Measurements from ENCODE around the gene ECHS1.

DNA sequence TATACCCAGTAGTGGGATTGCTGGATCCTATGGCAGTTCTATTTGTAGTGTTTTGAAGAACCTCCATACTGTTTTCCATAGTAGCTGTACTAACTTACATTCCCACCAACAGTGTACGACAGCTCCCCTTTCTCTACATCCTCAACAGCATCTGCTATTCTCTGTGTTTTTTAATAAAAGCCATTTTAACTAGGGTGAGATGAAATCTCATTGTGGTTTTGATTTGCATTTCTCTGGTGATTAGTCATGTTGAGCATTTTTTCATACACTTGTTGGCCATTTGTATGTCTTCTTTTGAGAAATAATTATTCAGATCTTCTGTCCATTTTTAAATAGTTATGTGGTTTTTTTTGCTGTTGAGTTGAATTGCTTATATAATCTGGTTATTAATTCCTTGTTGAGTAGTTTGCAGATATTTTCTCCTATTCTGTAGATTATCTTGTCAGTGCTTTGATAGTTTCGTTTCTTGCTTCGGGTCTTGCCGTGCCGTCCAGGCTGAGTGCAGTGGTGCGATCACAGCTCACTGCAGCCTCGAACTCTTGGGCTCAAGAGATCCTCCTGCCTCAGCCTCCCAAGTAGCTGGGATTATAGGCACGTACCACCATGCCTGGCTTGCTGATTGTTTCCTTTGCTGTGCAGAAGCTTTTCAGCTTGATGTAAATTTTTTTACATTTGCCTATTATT is 32.8 kb upstream of the ECHS1 start:
- TF ChIP-seq, protein P1, sequence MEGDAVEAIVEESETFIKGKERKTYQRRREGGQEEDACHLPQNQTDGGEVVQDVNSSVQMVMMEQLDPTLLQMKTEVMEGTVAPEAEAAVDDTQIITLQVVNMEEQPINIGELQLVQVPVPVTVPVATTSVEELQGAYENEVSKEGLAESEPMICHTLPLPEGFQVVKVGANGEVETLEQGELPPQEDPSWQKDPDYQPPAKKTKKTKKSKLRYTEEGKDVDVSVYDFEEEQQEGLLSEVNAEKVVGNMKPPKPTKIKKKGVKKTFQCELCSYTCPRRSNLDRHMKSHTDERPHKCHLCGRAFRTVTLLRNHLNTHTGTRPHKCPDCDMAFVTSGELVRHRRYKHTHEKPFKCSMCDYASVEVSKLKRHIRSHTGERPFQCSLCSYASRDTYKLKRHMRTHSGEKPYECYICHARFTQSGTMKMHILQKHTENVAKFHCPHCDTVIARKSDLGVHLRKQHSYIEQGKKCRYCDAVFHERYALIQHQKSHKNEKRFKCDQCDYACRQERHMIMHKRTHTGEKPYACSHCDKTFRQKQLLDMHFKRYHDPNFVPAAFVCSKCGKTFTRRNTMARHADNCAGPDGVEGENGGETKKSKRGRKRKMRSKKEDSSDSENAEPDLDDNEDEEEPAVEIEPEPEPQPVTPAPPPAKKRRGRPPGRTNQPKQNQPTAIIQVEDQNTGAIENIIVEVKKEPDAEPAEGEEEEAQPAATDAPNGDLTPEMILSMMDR (IDR thresholded peaks at IDR 0.05) = no peak
- TF ChIP-seq EZH2 (IDR thresholded peaks at IDR 0.05) (no peak), EZH2phosphoT487 (IDR thresholded peaks at IDR 0.05) (no peak)
